Activated naive CD4-positive, alpha-beta T cell treated with anti-CD3 and anti-CD28 coated beads, Interleukin-2, amount 50 U/mL, for 24 hours (primary cell): ENCODE results near the gene DRC3.
"Not testable (repeated sequence)": the region's sequence is repeated elsewhere in the genome, so short reads cannot be mapped to it uniquely, and the experiment has no call there.

ENCODE experiments used
- H3K27ac Mint-ChIP-seq: one replicate; pipeline ENCODE4 v1.8.0; 2021; ENCODE audit warnings: mild to moderate bottlenecking, mixed read lengths
- H3K27me3 Mint-ChIP-seq: one replicate; pipeline ENCODE4 v1.8.0; 2021; ENCODE audit warnings: mixed read lengths
- H3K36me3 Mint-ChIP-seq: one replicate; pipeline ENCODE4 v1.8.0; 2021; ENCODE audit warnings: mixed read lengths
- H3K4me1 Mint-ChIP-seq: one replicate; pipeline ENCODE4 v1.8.0; 2021; ENCODE audit warnings: mixed read lengths
- H3K4me3 Mint-ChIP-seq: one replicate; pipeline ENCODE4 v1.8.0; 2021; ENCODE audit warnings: mild to moderate bottlenecking, mixed read lengths
- H3K9me3 Mint-ChIP-seq: one replicate; pipeline ENCODE4 v1.8.0; 2021; ENCODE audit warnings: mixed read lengths

Gene DRC3

GRCh38 chr17:17993366-17993765, 20.7 kb downstream of the DRC3 start:
- no peaks in the 10 kb centered on the region for H3K27me3 Mint-ChIP-seq
- H3K4me3 Mint-ChIP-seq: no peak overlapping the region
- H3K27ac Mint-ChIP-seq: no peak overlapping the region
- no peaks in the 10 kb centered on the region for H3K4me1 Mint-ChIP-seq
- H3K9me3 Mint-ChIP-seq: no peaks in the 10 kb centered on the region
- H3K36me3 Mint-ChIP-seq: no peaks in the 10 kb centered on the region

GRCh38 chr17:17993852-17994251, 21.2 kb downstream of the DRC3 start:
- Mint-ChIP-seq H3K9me3 (no peaks in the 10 kb centered on the region), H3K27ac (no peak overlapping the region), H3K4me3 (no peak overlapping the region), H3K4me1 (no peaks in the 10 kb centered on the region), H3K36me3 (no peaks in the 10 kb centered on the region), H3K27me3 (no peaks in the 10 kb centered on the region)

- H3K27me3 Mint-ChIP-seq: no peaks in the 10 kb centered on the region
- H3K36me3 Mint-ChIP-seq: no peaks in the 10 kb centered on the region
- H3K4me1 Mint-ChIP-seq: no peaks in the 10 kb centered on the region
- no peak overlapping the region for H3K4me3 Mint-ChIP-seq
- no peak overlapping the region for H3K27ac Mint-ChIP-seq
- no peaks in the 10 kb centered on the region for H3K9me3 Mint-ChIP-seq
These were observed 21.8 kb downstream of the DRC3 start for GRCh38 chr17:17994271-17995069.

- not testable (repeated sequence) for H3K4me1 Mint-ChIP-seq, H3K36me3 Mint-ChIP-seq, H3K27me3 Mint-ChIP-seq, H3K9me3 Mint-ChIP-seq, H3K4me3 Mint-ChIP-seq, H3K27ac Mint-ChIP-seq
These were observed 23.2 kb downstream of the DRC3 start for GRCh38 chr17:17995887-17996286.

GRCh38 chr17:17998934-17999333, 26.3 kb downstream of the DRC3 start:
- Mint-ChIP-seq H3K9me3 (no peaks in the 10 kb centered on the region), H3K4me3 (no peak overlapping the region), H3K27ac (no peak overlapping the region), H3K36me3 (no peaks in the 10 kb centered on the region), H3K4me1 (no peaks in the 10 kb centered on the region), H3K27me3 (no peaks in the 10 kb centered on the region)

GRCh38 chr17:17999364-18000029, 26.8 kb downstream of the DRC3 start:
- no peaks in the 10 kb centered on the region for H3K4me1 Mint-ChIP-seq
- H3K36me3 Mint-ChIP-seq: no peaks in the 10 kb centered on the region
- no peak overlapping the region for H3K27ac Mint-ChIP-seq

GRCh38 chr17:18000030-18000408, 27.4 kb downstream of the DRC3 start:
- no peak overlapping the region for H3K27ac Mint-ChIP-seq
- no peaks in the 10 kb centered on the region for H3K9me3 Mint-ChIP-seq
- no peaks in the 10 kb centered on the region for H3K4me1 Mint-ChIP-seq
- no peak overlapping the region for H3K4me3 Mint-ChIP-seq
- H3K36me3 Mint-ChIP-seq: no peaks in the 10 kb centered on the region
- no peaks in the 10 kb centered on the region for H3K27me3 Mint-ChIP-seq

More at GRCh38 chr17:17999364-18000029, 26.8 kb downstream of the DRC3 start:
- H3K4me3 Mint-ChIP-seq: no peak overlapping the region
- H3K27me3 Mint-ChIP-seq: no peaks in the 10 kb centered on the region
- no peaks in the 10 kb centered on the region for H3K9me3 Mint-ChIP-seq

GRCh38 chr17:18002171-18002570, 29.5 kb downstream of the DRC3 start:
- no peaks in the 10 kb centered on the region for H3K27me3 Mint-ChIP-seq
- no peaks in the 10 kb centered on the region for H3K9me3 Mint-ChIP-seq
- no peaks in the 10 kb centered on the region for H3K4me1 Mint-ChIP-seq
- no peaks in the 10 kb centered on the region for H3K36me3 Mint-ChIP-seq
- H3K4me3 Mint-ChIP-seq: no peak overlapping the region
- H3K27ac Mint-ChIP-seq: no peak overlapping the region

GRCh38 chr17:18004345-18004744, 31.7 kb downstream of the DRC3 start:
- H3K27ac Mint-ChIP-seq: no peak overlapping the region
- H3K4me1 Mint-ChIP-seq: no peaks in the 10 kb centered on the region
- no peaks in the 10 kb centered on the region for H3K36me3 Mint-ChIP-seq
- no peak overlapping the region for H3K4me3 Mint-ChIP-seq
- H3K9me3 Mint-ChIP-seq: no peaks in the 10 kb centered on the region
- no peaks in the 10 kb centered on the region for H3K27me3 Mint-ChIP-seq

GRCh38 chr17:18004884-18005305, 32.2 kb downstream of the DRC3 start:
- H3K27me3 Mint-ChIP-seq: no peaks in the 10 kb centered on the region

GRCh38 chr17:18005496-18005895, 32.8 kb downstream of the DRC3 start:
- H3K4me1 Mint-ChIP-seq: no peaks in the 10 kb centered on the region
- H3K4me3 Mint-ChIP-seq: no peak overlapping the region
- H3K36me3 Mint-ChIP-seq: no peaks in the 10 kb centered on the region
- no peaks in the 10 kb centered on the region for H3K9me3 Mint-ChIP-seq
- no peak overlapping the region for H3K27ac Mint-ChIP-seq
- no peaks in the 10 kb centered on the region for H3K27me3 Mint-ChIP-seq

More at GRCh38 chr17:18004884-18005305, 32.2 kb downstream of the DRC3 start:
- Mint-ChIP-seq H3K36me3 (no peaks in the 10 kb centered on the region), H3K27ac (no peak overlapping the region), H3K4me3 (no peak overlapping the region), H3K9me3 (no peaks in the 10 kb centered on the region), H3K4me1 (no peaks in the 10 kb centered on the region)

- Mint-ChIP-seq H3K4me1 (no peaks in the 10 kb centered on the region), H3K27ac (no peak overlapping the region), H3K4me3 (no peak overlapping the region), H3K9me3 (no peaks in the 10 kb centered on the region), H3K27me3 (no peaks in the 10 kb centered on the region), H3K36me3 (no peaks in the 10 kb centered on the region)
These were observed 34.0 kb downstream of the DRC3 start for GRCh38 chr17:18006495-18007239.

GRCh38 chr17:18008496-18009268, 36.0 kb downstream of the DRC3 start:
- Mint-ChIP-seq H3K27me3 (no peaks in the 10 kb centered on the region), H3K36me3 (peaks cover 5% of the 10 kb centered on the region), H3K4me1 (no peaks in the 10 kb centered on the region), H3K4me3 (no peak overlapping the region), H3K27ac (no peak overlapping the region), H3K9me3 (no peaks in the 10 kb centered on the region)

GRCh38 chr17:18009609-18010420, 37.2 kb downstream of the DRC3 start:
- Mint-ChIP-seq H3K27ac (no peak overlapping the region), H3K27me3 (no peaks in the 10 kb centered on the region), H3K9me3 (no peaks in the 10 kb centered on the region), H3K4me1 (no peaks in the 10 kb centered on the region), H3K4me3 (no peak overlapping the region), H3K36me3 (peaks cover 5% of the 10 kb centered on the region)

- Mint-ChIP-seq H3K27me3 (no peaks in the 10 kb centered on the region), H3K9me3 (no peaks in the 10 kb centered on the region), H3K36me3 (peaks cover 5% of the 10 kb centered on the region), H3K4me3 (no peak overlapping the region), H3K4me1 (no peaks in the 10 kb centered on the region), H3K27ac (no peak overlapping the region)
These were observed 38.6 kb downstream of the DRC3 start for GRCh38 chr17:18011286-18011685.
